H1 (cell line): ENCODE results near the gene S100A13. TPM values are rescaled to one million over a fixed set of nuclear protein-coding genes. Genes with fewer than 3 reads are reported as not detected.

Experiments
- CREB1 ChIP-seq: IDR thresholded peaks from 2 replicates; pipeline ENCODE4 v1.6.1; 2012; ENCODE audit warnings: inconsistent platforms
- CTBP2 ChIP-seq: IDR thresholded peaks from 2 replicates; pipeline ENCODE4 v1.7.0; 2011; ENCODE audit warnings: borderline replicate concordance, mild to moderate bottlenecking, moderate library complexity, mixed read lengths, low read length; ENCODE audit not compliant: insufficient read depth, insufficient read length
- CTCF ChIP-seq, 3 experiments: IDR thresholded peaks; 1 replicate in 2 of 3; 2 replicates in 1 of 3; pipeline versions ENCODE4 v1.5.1 to v1.6.1; 2011; ENCODE audit warnings: low read length in 3 of 3, mild to moderate bottlenecking in 3 of 3, inconsistent platforms in 2 of 3, low read depth in 1 of 3, moderate library complexity in 1 of 3; ENCODE audit not compliant: insufficient read depth in 1 of 3; ENCODE audit errors: control extremely low read depth in 1 of 3
- GABPA ChIP-seq: IDR thresholded peaks from 2 replicates; pipeline ENCODE4 v1.6.1; 2011; ENCODE audit warnings: mild to moderate bottlenecking, low read length, moderate library complexity, borderline replicate concordance; ENCODE audit not compliant: insufficient read depth
- KDM1A ChIP-seq: fragments of 200-600, 300-600 bp; sonication (generic); IDR thresholded peaks from 2 replicates; pipeline ENCODE4 v1.7.1; 2016; ENCODE audit warnings: mild to moderate bottlenecking, low read length, borderline replicate concordance
- KDM5A ChIP-seq: fragments of 200-600 bp; IDR thresholded peaks from 2 replicates; pipeline ENCODE4 v1.7.1; 2012; ENCODE audit warnings: mild to moderate bottlenecking, low read length, inconsistent platforms, mixed read lengths
- RAD21 ChIP-seq, 2 experiments: IDR thresholded peaks in 1 of 2; conservative IDR thresholded peaks in 1 of 2; 2 replicates each; pipeline ENCODE4 v1.6.1; 2011; ENCODE audit warnings: low read depth in 2 of 2, low read length in 2 of 2, improper control_type of control experiment in 1 of 2, inconsistent platforms in 1 of 2, mild to moderate bottlenecking in 1 of 2, moderate library complexity in 1 of 2
- YY1 ChIP-seq: IDR thresholded peaks from 2 replicates; pipeline ENCODE4 v1.6.1; 2011; ENCODE audit warnings: low read depth, mild to moderate bottlenecking, low read length
- polyA plus RNA-seq, 7 experiments: library from polyadenylated mRNA; depleted of rRNA in 3 of 7; stranded (reverse) in 5 of 7; unstranded in 2 of 7; fragments of >200 nt in 5 of 7; fragments of 200-250 nt in 2 of 7; gene quantifications; 1 replicate in 5 of 7; 2 replicates in 1 of 7; 4 replicates in 1 of 7; pipeline versions ENCODE4 v1.2.1 to v1.2.3, GENCODE V29; 2011 to 2013; ENCODE audit warnings: missing spikeins in 2 of 7, mixed read lengths in 2 of 7
- total RNA-seq: library from RNA; stranded (reverse); fragmentation: NEBNext Ultra II Directional; extraction: Animal tissue kit (Norgen Biotek cat#: 25700); gene quantifications from 2 replicates; pipeline ENCODE4 v1.2.1, GENCODE V29; 2021

The S100A13 gene
- total and polyA plus RNA-seq, 2 of the 8 experiments (the other 6 are each of a cell fraction or from before 2014, with no cell fraction given) = 63.6 to 127 TPM

- TF ChIP-seq CTCF (IDR thresholded peaks at IDR 0.05; ENCODE audit: control extremely low read depth in 1 of 3, insufficient read depth in 1 of 3, low read depth in 1 of 3, low read length in 3 of 3) (no peak), GABPA (no peak), RAD21 (IDR thresholded peaks at IDR 0.05 in 1 of 2, conservative IDR thresholded peaks at IDR 0.05 in 1 of 2; ENCODE audit: low read depth in 2 of 2, low read length in 2 of 2) (no peak), CTBP2 (no peak), YY1 (no peak), KDM1A (no peak), CREB1 (no peak), KDM5A (no peak)
- TF ChIP-seq, all 59 proteins: peak for 0
These were observed 40.0 kb downstream of the S100A13 start (continued) for GRCh38 chr1:153587314-153587713.
